ENCODE data around the gene UBE2C. TPM values are rescaled to one million over a fixed set of nuclear protein-coding genes. Genes with fewer than 3 reads are reported as not detected.

Gene UBE2C
- total and polyA plus RNA-seq, 7 donors: 3.3 to 90.3 (median 21.1) TPM; not detected in 3

DNA sequence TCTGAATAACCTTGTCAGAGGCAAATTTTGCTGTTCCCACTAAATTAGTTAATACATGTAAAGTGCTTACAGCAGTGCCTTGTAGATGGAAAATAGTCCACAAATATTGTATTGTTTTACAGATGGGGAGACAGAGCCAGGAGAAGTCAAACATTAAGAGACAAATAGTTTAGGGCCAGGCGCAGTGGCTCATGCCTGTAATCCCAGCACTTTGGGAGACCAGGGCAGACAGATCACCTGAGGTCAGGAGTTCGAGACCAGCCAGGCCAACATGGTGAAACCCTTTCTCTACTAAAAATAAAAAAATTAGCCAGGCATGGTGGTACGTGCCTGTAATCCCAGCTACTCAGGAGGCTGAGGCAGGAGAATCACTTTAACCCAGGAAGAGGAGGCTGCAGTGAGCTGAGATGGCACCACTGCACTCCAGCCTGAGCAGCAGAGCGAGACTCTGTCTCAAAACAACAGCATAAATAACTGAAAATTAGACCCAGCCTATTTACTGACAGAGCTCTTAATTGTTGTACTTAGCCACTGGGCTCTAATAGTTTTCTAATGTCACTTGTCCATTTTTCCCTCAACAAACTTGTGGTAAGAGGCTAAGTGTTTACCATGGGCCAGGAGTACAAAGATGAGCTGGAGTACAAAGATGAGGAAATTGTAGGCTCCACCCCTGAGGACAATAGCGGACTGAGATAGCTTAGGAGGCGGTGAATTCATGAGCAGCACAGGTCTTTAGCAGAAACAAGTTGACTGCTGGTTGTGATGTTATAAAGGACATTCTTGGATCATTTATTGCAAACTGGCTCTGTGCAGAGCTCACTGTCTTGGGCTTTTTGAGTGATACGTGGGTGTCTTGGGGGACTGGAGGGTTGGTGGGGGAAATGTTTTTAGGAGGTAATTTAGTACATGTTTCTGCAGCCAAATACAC is 51.4 kb downstream of the UBE2C start:
- intact Hi-C loops (cut with DNase I): no loop called here
- no peak overlapping the region for H3K27ac ChIP-seq
- TF ChIP-seq POLR2A (IDR thresholded peaks at IDR 0.05) (no peak), EP300 (IDR thresholded peaks at IDR 0.05) (no peak), POLR2AphosphoS5 (IDR thresholded peaks at IDR 0.05) (no peak)
- TF ChIP-seq, protein P1, sequence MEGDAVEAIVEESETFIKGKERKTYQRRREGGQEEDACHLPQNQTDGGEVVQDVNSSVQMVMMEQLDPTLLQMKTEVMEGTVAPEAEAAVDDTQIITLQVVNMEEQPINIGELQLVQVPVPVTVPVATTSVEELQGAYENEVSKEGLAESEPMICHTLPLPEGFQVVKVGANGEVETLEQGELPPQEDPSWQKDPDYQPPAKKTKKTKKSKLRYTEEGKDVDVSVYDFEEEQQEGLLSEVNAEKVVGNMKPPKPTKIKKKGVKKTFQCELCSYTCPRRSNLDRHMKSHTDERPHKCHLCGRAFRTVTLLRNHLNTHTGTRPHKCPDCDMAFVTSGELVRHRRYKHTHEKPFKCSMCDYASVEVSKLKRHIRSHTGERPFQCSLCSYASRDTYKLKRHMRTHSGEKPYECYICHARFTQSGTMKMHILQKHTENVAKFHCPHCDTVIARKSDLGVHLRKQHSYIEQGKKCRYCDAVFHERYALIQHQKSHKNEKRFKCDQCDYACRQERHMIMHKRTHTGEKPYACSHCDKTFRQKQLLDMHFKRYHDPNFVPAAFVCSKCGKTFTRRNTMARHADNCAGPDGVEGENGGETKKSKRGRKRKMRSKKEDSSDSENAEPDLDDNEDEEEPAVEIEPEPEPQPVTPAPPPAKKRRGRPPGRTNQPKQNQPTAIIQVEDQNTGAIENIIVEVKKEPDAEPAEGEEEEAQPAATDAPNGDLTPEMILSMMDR (IDR thresholded peaks at IDR 0.05): no peak
- no peaks in the 10 kb centered on the region for H3K9me3 ChIP-seq
- DNase-seq: no peak
- no peaks in the 10 kb centered on the region for H3K36me3 ChIP-seq
- H3K27me3 ChIP-seq: no peaks in the 10 kb centered on the region
- peaks cover 0 to 18% (median 8%) of the 10 kb centered on the region in 4 donors for H3K4me1 ChIP-seq
- 65 to 87% methylated on average over 7 of the region's 7 CpGs for WGBS, 2 donors
- H3K4me3 ChIP-seq: no peak overlapping the region

DNA sequence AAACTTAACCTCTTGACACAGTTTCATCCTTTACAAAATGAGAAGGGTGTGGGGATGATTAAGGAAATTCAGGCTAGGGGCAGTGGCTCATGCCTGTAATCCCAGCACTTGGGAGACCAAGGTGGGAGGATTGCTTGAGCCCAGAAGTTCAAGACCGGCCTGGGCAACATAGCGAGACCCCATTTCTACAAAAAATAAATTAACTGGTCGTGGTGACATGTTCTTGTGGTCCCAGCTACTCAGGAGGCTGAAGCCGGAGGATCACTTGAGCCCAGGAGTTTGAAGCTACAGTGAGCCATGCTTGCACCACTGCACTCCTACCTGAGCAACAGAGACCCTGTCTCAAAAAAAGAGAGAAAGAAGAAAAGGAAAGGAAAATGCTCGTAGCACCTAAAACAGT is 54.0 kb downstream of the UBE2C start:
- Histone ChIP-seq H3K4me1 (peaks cover 0 to 14% (median 6%) of the 10 kb centered on the region in 4 donors), H3K9me3 (no peaks in the 10 kb centered on the region), H3K27ac (no peak overlapping the region), H3K4me3 (no peak overlapping the region), H3K36me3 (no peaks in the 10 kb centered on the region), H3K27me3 (no peaks in the 10 kb centered on the region)
- 93 to 96% methylated on average over 5 of the region's 5 CpGs for WGBS, 2 donors
- intact Hi-C loops (cut with DNase I): no loop called here
- TF ChIP-seq POLR2A (IDR thresholded peaks at IDR 0.05) (no peak), EP300 (IDR thresholded peaks at IDR 0.05) (no peak), POLR2AphosphoS5 (IDR thresholded peaks at IDR 0.05) (no peak)
- TF ChIP-seq, protein P1 (IDR thresholded peaks at IDR 0.05): no peak
- peak; percentile 38 for DNase-seq

Small RNA genes within 50 kb of the gene (small RNA-seq; reads per million reads assigned to genes)
- 0 reads per million in 3 donors for gene RNU6ATAC38P

Other genes with a start within 250 kb of the UBE2C start
- gene WFDC8, start 233.4 kb upstream of the UBE2C start, total RNA-seq: not detected
- gene WFDC8, start 233.4 kb upstream of the UBE2C start, polyA plus RNA-seq: not detected
- gene WFDC10A, start 182.9 kb upstream of the UBE2C start, total RNA-seq: not detected
- not detected for gene WFDC10A, start 182.9 kb upstream of the UBE2C start, polyA plus RNA-seq
- not detected for gene WFDC9, start 181.4 kb upstream of the UBE2C start, total RNA-seq
- gene WFDC9, start 181.4 kb upstream of the UBE2C start, polyA plus RNA-seq: not detected
- not detected for gene WFDC11, start 142.4 kb upstream of the UBE2C start, total RNA-seq
- gene WFDC11, start 142.4 kb upstream of the UBE2C start, polyA plus RNA-seq: not detected
- gene WFDC13, start 110.6 kb upstream of the UBE2C start, total RNA-seq: not detected
- not detected for gene WFDC13, start 110.6 kb upstream of the UBE2C start, polyA plus RNA-seq
- not detected for gene WFDC10B, start 107.6 kb upstream of the UBE2C start, total RNA-seq
- gene WFDC10B, start 107.6 kb upstream of the UBE2C start, polyA plus RNA-seq: under 1 TPM in 1 of 3 donors, not detected in 2; 0.52 TPM
- gene SPINT4, start 90.3 kb upstream of the UBE2C start, total RNA-seq: not detected
- gene SPINT4, start 90.3 kb upstream of the UBE2C start, polyA plus RNA-seq: not detected
- 1 to 10 TPM in 3 of 4 donors, not detected in 1; 2.9 to 7.7 (median 3.9) TPM for gene WFDC3, start 20.8 kb upstream of the UBE2C start, total RNA-seq
- 10 to 100 TPM in 2 of 3 donors, 1 to 10 TPM in 1; 4.6 to 19.2 (median 13.9) TPM for gene WFDC3, start 20.8 kb upstream of the UBE2C start, polyA plus RNA-seq
- 10 to 100 TPM; 33.0 to 59.9 (median 40.6) TPM for gene DNTTIP1, start 20.7 kb upstream of the UBE2C start, total RNA-seq
- gene DNTTIP1, start 20.7 kb upstream of the UBE2C start, polyA plus RNA-seq: 100 to 1,000 TPM in 1 of 3 donors, 10 to 100 TPM in 2; 51.9 to 107 (median 71.4) TPM
- 1 to 10 TPM in 1 of 4 donors, under 1 TPM in 1, not detected in 2; 0.95 to 1.6 TPM for gene TNNC2, start 14.7 kb downstream of the UBE2C start, total RNA-seq
- gene TNNC2, start 14.7 kb downstream of the UBE2C start, polyA plus RNA-seq: 10 to 100 TPM in 2 of 3 donors, 1 to 10 TPM in 1; 2.9 to 15.6 (median 10.2) TPM
- 10 to 100 TPM; 46.7 to 82.5 (median 52.2) TPM for gene SNX21, start 21.2 kb downstream of the UBE2C start, total RNA-seq
- 10 to 100 TPM; 10.4 to 16.8 (median 15.2) TPM for gene SNX21, start 21.2 kb downstream of the UBE2C start, polyA plus RNA-seq
- 10 to 100 TPM; 28.5 to 42.5 (median 35.0) TPM for gene ACOT8, start 44.7 kb downstream of the UBE2C start, total RNA-seq
- gene ACOT8, start 44.7 kb downstream of the UBE2C start, polyA plus RNA-seq: 100 to 1,000 TPM in 1 of 3 donors, 10 to 100 TPM in 2; 51.0 to 131 (median 80.5) TPM
- gene ZSWIM3, start 45.0 kb downstream of the UBE2C start, total RNA-seq: 1 to 10 TPM; 1.7 to 3.5 (median 2.9) TPM
- gene ZSWIM3, start 45.0 kb downstream of the UBE2C start, polyA plus RNA-seq: 1 to 10 TPM; 2.4 to 3.5 (median 2.5) TPM
- gene ZSWIM1, start 68.6 kb downstream of the UBE2C start, total RNA-seq: 1 to 10 TPM; 6.4 to 9.4 (median 7.1) TPM
- gene ZSWIM1, start 68.6 kb downstream of the UBE2C start, polyA plus RNA-seq: 1 to 10 TPM; 3.6 to 6.5 (median 3.9) TPM
- gene SPATA25, start 75.0 kb downstream of the UBE2C start, total RNA-seq: 1 to 10 TPM; 1.6 to 7.5 (median 3.0) TPM
- 1 to 10 TPM in 1 of 3 donors, not detected in 2; 1.7 TPM for gene SPATA25, start 75.0 kb downstream of the UBE2C start, polyA plus RNA-seq
- gene NEURL2, start 78.6 kb downstream of the UBE2C start, total RNA-seq: 10 to 100 TPM; 18.9 to 25.8 (median 20.3) TPM
- 1 to 10 TPM; 1.8 to 4.6 (median 3.9) TPM for gene NEURL2, start 78.6 kb downstream of the UBE2C start, polyA plus RNA-seq
- 10 to 100 TPM; 45.7 to 79.5 (median 56.7) TPM for gene CTSA, start 78.7 kb downstream of the UBE2C start, total RNA-seq
- gene CTSA, start 78.7 kb downstream of the UBE2C start, polyA plus RNA-seq: 100 to 1,000 TPM in 2 of 3 donors, 10 to 100 TPM in 1; 64.9 to 203 (median 169) TPM
- 100 to 1,000 TPM in 3 of 4 donors, 10 to 100 TPM in 1; 68.7 to 296 (median 156) TPM for gene PLTP, start 99.5 kb downstream of the UBE2C start, total RNA-seq
- gene PLTP, start 99.5 kb downstream of the UBE2C start, polyA plus RNA-seq: 10 to 100 TPM; 36.6 to 52.0 (median 47.4) TPM
- 10 to 100 TPM; 31.4 to 39.3 (median 32.5) TPM for gene PCIF1, start 122.0 kb downstream of the UBE2C start, total RNA-seq
- gene PCIF1, start 122.0 kb downstream of the UBE2C start, polyA plus RNA-seq: 10 to 100 TPM; 26.4 to 37.8 (median 27.2) TPM
- gene ZNF335, start 159.6 kb downstream of the UBE2C start, total RNA-seq: 10 to 100 TPM; 12.0 to 24.4 (median 14.9) TPM
- gene ZNF335, start 159.6 kb downstream of the UBE2C start, polyA plus RNA-seq: 10 to 100 TPM in 1 of 3 donors, 1 to 10 TPM in 2; 5.4 to 17.1 (median 5.5) TPM
- gene MMP9, start 196.3 kb downstream of the UBE2C start, total RNA-seq: under 1 TPM in 1 of 4 donors, not detected in 3; 0.27 TPM
- 10 to 100 TPM in 1 of 3 donors, 1 to 10 TPM in 1, under 1 TPM in 1; 0.60 to 27.1 (median 2.5) TPM for gene MMP9, start 196.3 kb downstream of the UBE2C start, polyA plus RNA-seq
- gene SLC12A5, start 216.6 kb downstream of the UBE2C start, total RNA-seq: under 1 TPM in 1 of 4 donors, not detected in 3; 0.14 TPM
- gene SLC12A5, start 216.6 kb downstream of the UBE2C start, polyA plus RNA-seq: 1 to 10 TPM in 1 of 3 donors, not detected in 2; 1.4 TPM